KOPT-K1 (cell line): Measurements from ENCODE around the gene CSRP1.
"Not testable (repeated sequence)": the region's sequence is repeated elsewhere in the genome, so short reads cannot be mapped to it uniquely, and the experiment has no call there.

Experiments
- H3K27ac ChIP-seq: fragments of 200-600 bp; sonication (generic); 2 replicates; pipeline ENCODE4 v1.5.1; 2016; ENCODE audit warnings: antibody characterized with exemption, mild to moderate bottlenecking, low read depth, low read length; ENCODE audit not compliant: poor library complexity, severe bottlenecking
- H3K36me3 ChIP-seq: fragments of 200-600 bp; sonication (generic); 2 replicates; pipeline ENCODE4 v1.5.1; 2017; ENCODE audit warnings: antibody characterized with exemption, mild to moderate bottlenecking, low read length, moderate library complexity; ENCODE audit not compliant: insufficient read depth
- H3K9me3 ChIP-seq: fragments of 200-600 bp; sonication (generic); 2 replicates; pipeline ENCODE4 v1.5.1; 2017; ENCODE audit warnings: antibody characterized with exemption, low read length, mild to moderate bottlenecking; ENCODE audit not compliant: insufficient read depth, poor library complexity, severe bottlenecking

The CSRP1 gene

DNA sequence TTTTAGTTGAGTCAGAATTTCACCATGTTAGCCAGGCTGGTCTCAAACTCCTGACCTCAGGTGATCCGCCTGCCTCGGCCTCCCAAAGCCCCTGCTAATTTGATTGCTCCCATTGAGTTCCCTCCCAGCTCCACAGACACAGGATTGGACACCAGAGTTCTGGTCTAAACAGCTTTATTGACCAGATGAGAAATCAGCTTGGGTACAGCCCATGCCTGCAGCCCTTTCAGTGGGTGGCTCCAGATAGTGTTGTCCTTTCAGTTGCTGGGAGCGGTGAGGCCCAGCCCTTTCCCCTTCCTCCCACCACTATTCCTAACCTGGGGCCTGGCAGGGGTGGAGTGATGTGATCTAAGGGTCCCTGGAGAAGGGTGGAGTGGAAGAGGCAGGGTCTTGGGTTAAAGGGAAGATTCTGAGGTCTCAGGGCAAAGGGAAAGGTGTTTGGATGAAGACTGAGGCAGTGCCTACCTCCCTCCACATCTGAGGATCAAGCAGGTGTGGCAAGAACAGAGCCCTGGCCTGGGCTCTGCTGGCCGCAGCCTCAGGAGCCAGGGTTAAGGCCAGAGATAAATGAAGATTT, 23.5 kb downstream of the CSRP1 start:
- no peaks in the 10 kb centered on the region for H3K9me3 ChIP-seq
- H3K36me3 ChIP-seq = peaks cover 47% of the 10 kb centered on the region; the same call in 1 of the 2 replicates
- H3K27ac ChIP-seq = no peak overlapping the region

DNA sequence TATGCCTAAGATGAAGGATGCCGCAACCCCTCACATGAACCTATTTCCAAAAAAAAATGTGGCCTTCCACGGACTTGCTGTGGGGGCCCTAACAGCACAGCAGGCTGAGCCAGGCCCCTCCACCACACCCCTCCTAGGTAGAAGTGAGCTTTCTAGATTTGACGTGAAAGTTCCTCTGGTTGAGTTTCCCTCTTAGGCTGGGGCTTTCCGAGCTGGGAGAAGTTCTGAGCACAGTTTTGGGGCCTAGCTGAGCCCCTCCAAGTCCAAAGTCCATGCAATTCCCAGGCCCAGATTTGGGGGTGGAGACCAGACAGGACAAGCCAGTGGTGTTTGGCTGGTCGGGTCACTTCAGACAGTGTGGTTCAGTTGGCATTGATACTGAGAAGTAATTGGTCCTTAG, 24.2 kb downstream of the CSRP1 start:
- Histone ChIP-seq H3K9me3 (no peaks in the 10 kb centered on the region), H3K27ac (no peak overlapping the region), H3K36me3 (peaks cover 40% of the 10 kb centered on the region; the same call in 1 of the 2 replicates)

DNA sequence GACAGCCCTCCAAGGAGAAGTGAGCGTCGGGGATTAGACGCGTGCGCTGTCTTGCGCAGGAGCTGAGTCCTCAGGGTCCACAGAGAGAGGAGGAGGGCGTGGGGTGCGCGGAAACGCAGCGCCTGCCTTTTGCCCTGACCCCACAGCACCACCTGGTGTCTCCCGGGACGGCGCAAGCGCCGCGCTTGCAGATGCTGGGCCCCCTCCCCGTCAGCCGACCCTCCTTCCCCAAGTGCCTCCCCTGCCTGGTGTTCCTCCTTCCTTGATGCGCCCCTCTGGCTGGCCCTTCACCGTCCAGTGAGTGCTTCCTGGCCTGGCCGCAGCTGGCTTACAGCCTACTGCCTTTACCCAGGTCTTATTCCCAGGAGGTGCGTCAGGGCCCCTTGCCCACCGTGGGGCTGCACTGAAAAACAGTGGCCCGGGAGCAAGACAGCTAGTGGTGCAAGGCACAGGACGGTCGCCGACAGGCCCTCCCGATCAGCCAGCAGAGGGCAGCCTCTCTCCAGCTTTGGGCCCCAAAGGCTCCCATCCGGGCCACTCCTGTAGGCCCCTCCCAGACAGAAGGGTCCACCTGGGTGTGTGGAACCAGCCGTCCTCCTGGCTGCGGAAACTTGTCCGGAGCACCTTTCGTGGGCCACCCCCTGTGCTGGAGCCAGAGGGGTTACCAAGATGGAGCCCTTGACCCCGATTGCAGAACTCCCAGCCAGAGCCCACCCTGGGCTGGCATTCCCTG, 25.0 kb downstream of the CSRP1 start:
- Histone ChIP-seq H3K27ac (no peak overlapping the region), H3K36me3 (peaks cover 32% of the 10 kb centered on the region; the same call in 1 of the 2 replicates), H3K9me3 (no peaks in the 10 kb centered on the region)

DNA sequence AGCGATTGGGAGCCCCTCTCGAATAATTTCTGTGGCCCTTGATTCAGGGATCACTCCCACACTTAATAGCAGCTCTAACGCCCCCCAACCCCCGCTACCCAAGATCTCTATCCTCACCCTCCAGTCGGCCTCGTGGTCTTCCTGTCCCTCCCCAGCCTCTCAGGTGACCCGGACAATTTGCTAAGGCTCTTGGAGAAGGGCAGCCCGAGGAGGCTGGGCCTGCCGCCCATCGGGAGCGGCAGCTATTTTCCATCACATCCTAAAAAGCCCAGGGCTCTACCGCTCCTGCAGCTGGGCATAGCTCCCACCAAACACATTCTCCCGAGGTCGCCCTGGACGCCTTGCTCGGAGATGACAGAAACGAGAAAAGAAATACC, 25.9 kb downstream of the CSRP1 start:
- H3K27ac ChIP-seq = no peak overlapping the region
- H3K9me3 ChIP-seq = no peaks in the 10 kb centered on the region
- H3K36me3 ChIP-seq = peaks cover 28% of the 10 kb centered on the region; the same call in 1 of the 2 replicates

DNA sequence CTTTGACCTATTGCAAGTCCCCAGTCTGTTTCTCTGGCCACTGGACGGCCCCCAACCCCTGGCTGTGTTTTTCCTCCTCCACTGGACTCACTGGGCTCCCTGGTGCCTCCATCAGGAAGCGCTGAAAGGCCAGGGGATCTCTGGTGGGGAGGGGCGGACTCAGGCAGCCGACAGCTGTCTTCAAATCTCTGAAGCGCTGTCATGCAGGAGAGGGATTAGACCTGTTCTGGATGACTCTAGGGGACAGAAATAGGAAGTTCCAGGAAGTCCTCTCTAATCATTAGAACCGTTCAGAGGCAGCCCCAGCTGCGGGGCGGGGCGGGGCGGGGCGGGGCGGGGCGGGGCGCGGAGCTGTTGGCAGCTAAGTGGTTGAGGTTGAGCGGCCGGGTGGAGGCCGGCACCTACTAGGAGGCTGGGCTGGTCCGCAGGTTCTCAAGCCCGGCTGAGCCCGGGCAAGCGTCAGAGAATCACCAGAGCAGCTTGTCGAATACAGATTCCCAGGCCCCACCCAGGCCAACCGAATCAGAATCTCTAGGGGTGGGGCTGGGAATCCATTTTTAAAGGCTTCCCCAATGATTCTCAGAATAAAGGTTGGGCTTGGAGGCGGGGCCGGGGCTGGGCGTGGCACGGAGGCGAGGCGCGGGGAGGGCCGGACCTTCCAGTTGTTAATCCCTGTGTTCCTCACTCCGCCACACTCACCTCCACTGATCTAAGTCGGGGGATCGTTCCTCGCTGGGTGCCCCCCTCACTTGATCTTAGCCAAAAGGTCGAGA, 26.5 kb downstream of the CSRP1 start:
- peaks cover 22% of the 10 kb centered on the region; the same call in 1 of the 2 replicates for H3K36me3 ChIP-seq
- H3K27ac ChIP-seq = no peak overlapping the region
- H3K9me3 ChIP-seq = no peaks in the 10 kb centered on the region

DNA sequence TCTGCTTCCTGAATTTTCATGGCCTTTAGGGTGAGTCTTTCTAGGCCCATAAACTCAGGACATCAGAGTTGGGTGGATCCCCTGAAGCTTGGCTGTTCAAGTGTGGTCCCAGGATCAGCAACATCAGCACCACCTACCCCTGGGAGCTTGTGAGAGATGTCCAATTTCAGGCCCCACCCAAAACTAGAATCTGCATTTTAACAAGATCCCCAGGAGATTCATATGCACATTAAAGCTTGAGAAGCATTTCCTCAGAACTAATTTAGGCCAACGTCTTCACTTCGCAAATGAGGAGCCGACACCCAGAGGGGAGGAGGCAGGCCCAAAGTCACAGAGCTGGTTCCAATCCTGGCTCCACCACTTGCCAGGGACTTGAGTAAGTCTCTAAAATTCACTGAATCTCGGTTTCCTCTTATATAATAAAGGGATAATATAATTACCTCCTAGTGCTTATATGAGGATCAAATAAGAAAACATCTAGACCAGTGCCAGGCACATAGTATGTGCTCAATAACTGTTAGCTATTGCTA, 27.7 kb downstream of the CSRP1 start:
- no peaks in the 10 kb centered on the region for H3K9me3 ChIP-seq
- no peak overlapping the region for H3K27ac ChIP-seq
- H3K36me3 ChIP-seq = peaks cover 12% of the 10 kb centered on the region; the same call in 1 of the 2 replicates

DNA sequence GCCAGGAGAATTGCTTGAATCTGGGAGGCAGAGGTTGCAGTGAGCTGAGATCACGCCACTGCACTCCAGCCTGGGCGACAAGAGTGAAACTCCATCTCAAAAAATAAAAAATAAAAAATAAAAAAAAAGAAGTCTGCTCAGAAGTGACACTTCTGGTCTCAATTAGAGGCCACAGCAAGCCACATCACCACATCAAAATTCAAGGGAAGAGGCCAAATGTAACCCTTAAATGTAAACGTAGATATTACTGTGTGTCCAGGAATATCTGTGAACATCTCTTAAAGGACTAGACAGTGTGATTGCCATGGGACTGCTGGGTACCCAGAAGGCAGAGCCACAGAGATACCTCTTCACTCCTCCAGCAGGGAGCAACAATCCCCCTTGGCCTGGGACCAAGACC, 28.3 kb downstream of the CSRP1 start:
- not testable (repeated sequence) for H3K9me3 ChIP-seq, H3K27ac ChIP-seq, H3K36me3 ChIP-seq

DNA sequence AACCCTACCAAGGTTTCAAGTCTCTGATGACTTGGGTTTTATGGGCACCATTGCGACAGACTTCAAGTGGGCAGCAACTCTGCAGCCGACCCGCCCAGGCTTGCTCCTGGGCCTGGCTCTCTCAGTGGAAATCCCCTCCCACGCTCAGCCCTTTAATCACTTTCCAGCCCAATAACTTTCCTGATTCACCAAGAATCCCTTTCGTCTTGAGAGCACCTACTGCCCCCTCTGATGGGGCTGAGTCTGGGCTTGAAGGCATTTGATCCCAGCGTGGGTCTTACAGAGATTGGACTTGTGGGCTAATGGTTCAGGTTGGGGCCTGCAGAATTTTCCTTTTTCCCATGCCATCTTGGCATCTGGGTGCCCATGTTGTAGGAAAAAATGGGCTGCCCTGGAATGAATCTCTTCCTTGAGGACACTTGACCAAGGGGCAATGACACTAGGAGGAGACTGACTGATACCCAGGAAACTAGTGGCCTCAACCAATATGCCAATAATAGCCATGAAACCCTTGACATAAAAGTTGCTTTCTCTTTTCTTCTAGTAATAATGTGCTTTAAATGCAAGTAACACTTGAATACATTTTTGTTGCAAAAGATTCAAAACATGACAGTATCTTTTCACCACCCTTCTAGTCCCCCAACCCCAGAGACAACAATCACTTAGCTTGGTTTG, 30.1 kb downstream of the CSRP1 start:
- no peaks in the 10 kb centered on the region for H3K9me3 ChIP-seq
- H3K27ac ChIP-seq = no peak overlapping the region
- no peaks in the 10 kb centered on the region for H3K36me3 ChIP-seq

DNA sequence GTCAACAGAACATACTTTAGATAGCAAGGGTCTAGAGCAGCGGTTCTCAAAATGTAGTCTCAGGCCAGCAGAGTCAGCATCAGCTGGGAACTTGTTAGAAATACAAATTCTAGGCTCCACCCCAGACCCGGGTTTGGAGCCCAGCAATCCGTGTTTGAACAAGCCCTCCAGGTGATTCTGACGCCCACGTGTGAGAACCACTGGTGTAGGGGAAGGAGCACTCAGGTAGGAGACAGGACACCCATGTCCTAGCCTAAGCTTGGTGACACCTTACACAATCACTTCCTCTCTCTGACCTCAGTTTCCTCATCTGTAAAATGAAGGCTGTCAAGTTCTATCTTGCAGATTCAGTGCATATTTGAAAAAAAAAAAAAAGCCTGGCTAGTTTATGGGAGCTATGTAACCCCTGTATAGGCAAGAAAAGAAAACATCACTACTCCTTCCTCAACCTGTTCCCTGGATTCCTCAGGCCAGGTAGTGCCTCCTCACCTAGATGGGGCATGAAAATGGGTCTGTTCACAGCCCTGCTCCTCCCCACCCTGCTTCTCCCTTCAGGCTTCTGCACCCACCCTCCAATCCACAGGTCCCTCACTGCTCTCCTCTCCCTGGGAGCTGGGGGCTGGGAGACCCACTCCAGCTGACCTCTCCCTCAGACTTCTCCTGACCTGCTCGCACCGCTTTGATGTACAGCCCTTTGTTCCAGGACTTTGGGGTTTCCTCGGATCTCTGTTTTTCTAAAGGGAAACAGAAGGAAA, 30.8 kb downstream of the CSRP1 start:
- H3K36me3 ChIP-seq = no peaks in the 10 kb centered on the region
- no peak overlapping the region for H3K27ac ChIP-seq
- no peaks in the 10 kb centered on the region for H3K9me3 ChIP-seq

DNA sequence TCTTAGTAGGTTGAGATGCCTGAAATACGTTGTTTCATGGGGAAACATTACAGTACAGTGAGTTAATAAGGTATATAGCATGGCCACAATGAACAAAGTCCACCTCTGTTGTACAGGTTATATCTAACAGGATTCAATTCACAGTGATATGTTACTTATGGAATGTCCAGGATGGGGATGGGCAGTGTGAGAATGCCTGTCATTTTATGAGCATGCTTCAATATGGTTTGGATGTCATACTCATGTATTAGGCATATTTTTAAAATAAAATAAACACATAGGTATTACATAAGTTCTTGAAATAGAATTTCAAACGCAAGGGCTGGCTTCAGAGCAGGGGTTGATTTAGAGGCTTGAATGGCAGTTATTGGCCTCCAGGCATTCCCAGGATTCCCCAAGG, 31.8 kb downstream of the CSRP1 start:
- no peak overlapping the region for H3K27ac ChIP-seq
- H3K36me3 ChIP-seq = no peaks in the 10 kb centered on the region
- H3K9me3 ChIP-seq = no peaks in the 10 kb centered on the region

DNA sequence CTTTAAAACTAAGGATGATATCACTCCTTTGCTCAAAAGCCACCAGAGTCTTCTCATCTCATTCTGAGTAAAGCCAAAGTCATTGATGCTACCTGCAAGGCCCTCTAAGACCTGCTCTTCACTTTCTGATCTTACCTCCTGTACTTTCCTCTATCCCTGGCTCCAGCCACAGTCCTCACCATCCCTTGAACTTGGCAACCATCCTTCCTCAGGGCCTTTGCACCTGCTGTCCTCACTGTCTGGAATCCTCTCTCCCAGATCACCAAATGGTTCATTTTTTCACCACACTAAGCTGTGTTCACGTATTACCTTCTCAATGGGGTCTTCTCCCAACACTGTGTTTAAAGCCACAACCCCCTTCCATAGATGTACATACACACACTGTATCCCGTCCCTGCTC, 33.6 kb downstream of the CSRP1 start:
- Histone ChIP-seq H3K9me3 (no peaks in the 10 kb centered on the region), H3K27ac (no peak overlapping the region), H3K36me3 (no peaks in the 10 kb centered on the region)

DNA sequence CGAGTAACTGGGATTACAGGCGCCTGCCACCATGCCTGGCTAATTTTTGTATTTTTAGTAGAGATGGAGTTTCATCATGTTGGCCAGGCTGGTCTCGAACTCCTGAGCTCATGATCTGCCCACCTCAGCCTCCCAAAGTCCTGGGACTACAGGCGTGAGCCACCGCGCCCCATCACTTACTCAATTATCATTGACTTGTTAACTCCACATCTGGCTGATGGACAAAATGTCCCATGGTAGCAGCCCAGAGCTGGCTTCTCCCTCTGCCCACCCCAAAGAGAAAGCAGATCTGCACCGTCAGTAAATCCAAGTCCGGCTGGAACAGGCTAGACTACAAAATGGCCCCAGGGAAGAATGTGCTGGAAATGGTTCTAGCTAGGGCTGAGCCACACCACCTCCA, 34.6 kb downstream of the CSRP1 start:
- H3K27ac ChIP-seq, H3K9me3 ChIP-seq, H3K36me3 ChIP-seq: not testable (repeated sequence)

DNA sequence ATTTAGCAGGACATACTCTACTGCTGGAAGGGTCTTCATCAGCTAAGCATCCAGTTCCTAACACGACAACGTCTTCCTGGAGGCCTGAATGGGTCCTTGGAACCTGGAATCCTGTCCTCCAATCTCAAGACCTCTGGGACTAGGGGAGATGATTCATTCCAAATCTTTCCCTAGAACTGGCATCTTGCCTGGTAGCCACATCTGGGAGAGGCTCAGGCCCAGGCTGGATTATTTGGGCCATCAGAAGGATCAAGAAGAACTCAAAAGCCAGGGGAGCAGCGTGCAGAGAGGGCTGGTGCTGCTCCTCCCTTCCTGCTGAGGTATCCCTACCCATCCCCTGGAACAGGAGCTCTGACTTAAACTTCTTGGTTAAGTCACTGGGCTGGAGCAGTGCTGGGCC, 35.2 kb downstream of the CSRP1 start:
- Histone ChIP-seq H3K36me3 (no peaks in the 10 kb centered on the region), H3K9me3 (no peaks in the 10 kb centered on the region), H3K27ac (no peak overlapping the region)

DNA sequence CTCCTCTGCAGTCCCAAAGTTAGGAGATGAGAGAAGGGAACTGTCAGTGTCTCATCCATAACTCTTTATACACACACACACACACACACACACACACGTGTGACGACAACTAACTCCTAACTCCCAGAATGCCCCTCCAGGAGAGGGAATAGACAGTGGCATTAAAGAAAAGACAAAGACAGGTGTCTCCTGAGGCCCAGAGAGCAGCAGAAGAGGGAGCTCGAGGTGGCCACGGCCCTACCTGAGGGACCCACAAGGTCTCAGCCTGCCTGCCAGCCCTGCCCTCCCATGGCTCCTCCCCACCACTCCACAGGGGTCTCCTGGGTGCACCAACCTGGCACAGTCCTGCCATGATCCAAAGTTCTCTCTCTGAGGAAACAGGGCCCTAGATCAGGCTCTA, 36.3 kb downstream of the CSRP1 start:
- H3K36me3 ChIP-seq = no peaks in the 10 kb centered on the region
- H3K9me3 ChIP-seq = no peaks in the 10 kb centered on the region
- no peak overlapping the region for H3K27ac ChIP-seq
